ENCODE data around the gene MARS1. TPM values are rescaled to one million over a fixed set of nuclear protein-coding genes. Genes with fewer than 3 reads are reported as not detected.

The MARS1 gene
- total RNA-seq, 4 donors from 2014 or later = 55.2 to 173 (median 97.8) TPM

DNA sequence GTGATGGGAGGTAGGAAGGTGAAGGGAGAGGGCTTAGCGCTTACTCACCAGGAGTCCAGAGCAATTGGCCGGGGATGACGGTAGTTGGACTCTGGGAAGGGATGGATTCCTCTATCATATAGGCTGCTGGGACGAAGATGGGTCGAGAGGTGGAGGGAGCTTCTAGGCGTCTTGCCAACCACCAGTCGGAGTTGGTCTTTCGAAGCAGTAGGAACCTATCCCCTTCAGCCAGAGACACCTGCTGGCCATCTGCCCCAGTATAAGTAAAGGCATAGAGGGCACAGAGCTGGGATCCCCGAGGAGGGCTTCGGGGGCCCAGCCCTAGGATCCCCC, 8.9 kb upstream of the MARS1 start:
- TF ChIP-seq, protein P1, sequence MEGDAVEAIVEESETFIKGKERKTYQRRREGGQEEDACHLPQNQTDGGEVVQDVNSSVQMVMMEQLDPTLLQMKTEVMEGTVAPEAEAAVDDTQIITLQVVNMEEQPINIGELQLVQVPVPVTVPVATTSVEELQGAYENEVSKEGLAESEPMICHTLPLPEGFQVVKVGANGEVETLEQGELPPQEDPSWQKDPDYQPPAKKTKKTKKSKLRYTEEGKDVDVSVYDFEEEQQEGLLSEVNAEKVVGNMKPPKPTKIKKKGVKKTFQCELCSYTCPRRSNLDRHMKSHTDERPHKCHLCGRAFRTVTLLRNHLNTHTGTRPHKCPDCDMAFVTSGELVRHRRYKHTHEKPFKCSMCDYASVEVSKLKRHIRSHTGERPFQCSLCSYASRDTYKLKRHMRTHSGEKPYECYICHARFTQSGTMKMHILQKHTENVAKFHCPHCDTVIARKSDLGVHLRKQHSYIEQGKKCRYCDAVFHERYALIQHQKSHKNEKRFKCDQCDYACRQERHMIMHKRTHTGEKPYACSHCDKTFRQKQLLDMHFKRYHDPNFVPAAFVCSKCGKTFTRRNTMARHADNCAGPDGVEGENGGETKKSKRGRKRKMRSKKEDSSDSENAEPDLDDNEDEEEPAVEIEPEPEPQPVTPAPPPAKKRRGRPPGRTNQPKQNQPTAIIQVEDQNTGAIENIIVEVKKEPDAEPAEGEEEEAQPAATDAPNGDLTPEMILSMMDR (IDR thresholded peaks at IDR 0.05) = no peak
- no peak for TF ChIP-seq POLR2A (IDR thresholded peaks at IDR 0.05)
- H3K9me3 ChIP-seq = no peaks in the 10 kb centered on the region
- peaks cover 13 to 16% of the 10 kb centered on the region in 2 donors for H3K4me1 ChIP-seq
- no peak overlapping the region for H3K27ac ChIP-seq
- WGBS, 2 donors = 83 to 87% methylated on average over 10 of the region's 10 CpGs
- no peaks in the 10 kb centered on the region for H3K36me3 ChIP-seq
- intact Hi-C loops (cut with DNase I) = no loop called here
- DNase-seq = no peak
- H3K4me3 ChIP-seq (replicated peaks in 1 of 3) = no peak overlapping the region
- peaks cover 14% of the 10 kb centered on the region for H3K27me3 ChIP-seq

- Histone ChIP-seq H3K27me3 (peaks cover 14% of the 10 kb centered on the region), H3K9me3 (no peaks in the 10 kb centered on the region), H3K27ac (no peak within 1 kb of the TSS), H3K36me3 (no peaks in the 10 kb centered on the region), H3K4me1 (peaks cover 13 to 16% of the 10 kb centered on the region in 2 donors), H3K4me3 (replicated peaks in 1 of 3) (no peak within 1 kb of the TSS)
- 62 to 74% methylated on average over 6 of the region's 6 CpGs for WGBS, 2 donors
- TF ChIP-seq, protein P1 (IDR thresholded peaks at IDR 0.05) = no peak
- TF ChIP-seq POLR2A (IDR thresholded peaks at IDR 0.05) = no peak
- no peak for DNase-seq
- intact Hi-C loops (cut with DNase I) = no loop called here
Observed at GRCh38 chr12:57479376-57480115, 8.3 kb upstream of the MARS1 start, which contains the start of gene ARHGAP9. Gene ARHGAP9 (minus strand): TSS chr12:57479866. CDS start chr12:57479406, 460 bp downstream.

- Histone ChIP-seq H3K36me3 (no peaks in the 10 kb centered on the region), H3K4me3 (replicated peaks in 1 of 3) (no peak overlapping the region), H3K27me3 (peaks cover under 1% of the 10 kb centered on the region), H3K9me3 (no peaks in the 10 kb centered on the region), H3K27ac (no peak overlapping the region), H3K4me1 (no peaks in the 10 kb centered on the region)
- TF ChIP-seq, protein P1 (IDR thresholded peaks at IDR 0.05) = no peak
- no peak for TF ChIP-seq POLR2A (IDR thresholded peaks at IDR 0.05)
- no peak for DNase-seq
- WGBS, 2 donors = 59 to 61% methylated on average over 1 of the region's 1 CpG
- intact Hi-C loops (cut with DNase I) = no loop called here
Observed at GRCh38 chr12:57481671-57482070, 6.2 kb upstream of the MARS1 start.

- DNase-seq = no peak
- H3K27ac ChIP-seq = no peak overlapping the region
- no peaks in the 10 kb centered on the region for H3K36me3 ChIP-seq
- no peak for TF ChIP-seq POLR2A (IDR thresholded peaks at IDR 0.05)
- TF ChIP-seq, protein P1 (IDR thresholded peaks at IDR 0.05) = no peak
- no peaks in the 10 kb centered on the region for H3K9me3 ChIP-seq
- H3K27me3 ChIP-seq = no peaks in the 10 kb centered on the region
- peaks cover under 1 to 4% of the 10 kb centered on the region in 2 donors for H3K4me1 ChIP-seq
- intact Hi-C loops (cut with DNase I) = no loop called here
- 36 to 46% methylated on average over 5 of the region's 5 CpGs for WGBS, 2 donors
- H3K4me3 ChIP-seq (replicated peaks in 1 of 3) = no peak overlapping the region
Observed at GRCh38 chr12:57483466-57483865, 4.4 kb upstream of the MARS1 start.

GRCh38 chr12:57485695-57486094, 2.2 kb upstream of the MARS1 start:
- Histone ChIP-seq H3K27ac (no peak overlapping the region), H3K4me3 (replicated peaks in 1 of 3) (no peak overlapping the region), H3K36me3 (peaks cover 0 to 8% of the 10 kb centered on the region in 2 donors), H3K4me1 (peaks cover 7 to 14% of the 10 kb centered on the region in 2 donors), H3K9me3 (no peaks in the 10 kb centered on the region), H3K27me3 (no peaks in the 10 kb centered on the region)
- intact Hi-C loops (cut with DNase I) = no loop called here
- no peak for DNase-seq
- TF ChIP-seq, protein P1 (IDR thresholded peaks at IDR 0.05) = no peak
- TF ChIP-seq POLR2A (IDR thresholded peaks at IDR 0.05) = no peak
